ENCODE data around the gene ADCY9. TPM values are rescaled to one million over a fixed set of nuclear protein-coding genes. Genes with fewer than 3 reads are reported as not detected.

The ADCY9 gene
- total and polyA plus RNA-seq, 2 experiments from 2014 or later, result 2.2 to 18.3 TPM

DNA sequence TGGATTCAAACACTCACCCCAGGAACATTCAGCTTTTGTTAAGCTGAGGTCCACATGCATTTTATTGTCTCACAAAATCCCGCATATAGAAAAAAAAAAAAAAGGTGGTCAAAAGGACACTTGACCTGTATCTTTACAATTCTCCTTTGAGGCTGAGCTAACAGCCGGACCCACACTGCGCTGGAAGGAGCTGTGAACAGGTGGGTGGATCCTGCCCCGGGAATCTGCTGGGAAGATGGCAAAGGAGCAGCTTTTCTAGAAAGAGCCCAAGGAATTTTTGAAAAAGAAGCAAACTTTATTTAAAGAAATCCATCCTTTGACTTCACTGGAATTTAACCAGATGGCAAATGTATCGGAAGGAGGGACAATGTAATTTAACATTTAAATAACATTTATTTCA, 108.1 kb downstream of the ADCY9 start:
- H3K27ac Mint-ChIP-seq, result peak overlapping the region; percentile 66; the same call in 1 of the 2 replicates
- DNase-seq (ENCODE audit: low spot score) (no peak), ATAC-seq (no peak)
- no peak overlapping the region for H3K4me3 Mint-ChIP-seq
- peak overlapping the region; percentile 50; the same call in 1 of the 2 replicates for H3K27ac ChIP-seq (ENCODE audit: low read depth)
- TF ChIP-seq, protein P1, sequence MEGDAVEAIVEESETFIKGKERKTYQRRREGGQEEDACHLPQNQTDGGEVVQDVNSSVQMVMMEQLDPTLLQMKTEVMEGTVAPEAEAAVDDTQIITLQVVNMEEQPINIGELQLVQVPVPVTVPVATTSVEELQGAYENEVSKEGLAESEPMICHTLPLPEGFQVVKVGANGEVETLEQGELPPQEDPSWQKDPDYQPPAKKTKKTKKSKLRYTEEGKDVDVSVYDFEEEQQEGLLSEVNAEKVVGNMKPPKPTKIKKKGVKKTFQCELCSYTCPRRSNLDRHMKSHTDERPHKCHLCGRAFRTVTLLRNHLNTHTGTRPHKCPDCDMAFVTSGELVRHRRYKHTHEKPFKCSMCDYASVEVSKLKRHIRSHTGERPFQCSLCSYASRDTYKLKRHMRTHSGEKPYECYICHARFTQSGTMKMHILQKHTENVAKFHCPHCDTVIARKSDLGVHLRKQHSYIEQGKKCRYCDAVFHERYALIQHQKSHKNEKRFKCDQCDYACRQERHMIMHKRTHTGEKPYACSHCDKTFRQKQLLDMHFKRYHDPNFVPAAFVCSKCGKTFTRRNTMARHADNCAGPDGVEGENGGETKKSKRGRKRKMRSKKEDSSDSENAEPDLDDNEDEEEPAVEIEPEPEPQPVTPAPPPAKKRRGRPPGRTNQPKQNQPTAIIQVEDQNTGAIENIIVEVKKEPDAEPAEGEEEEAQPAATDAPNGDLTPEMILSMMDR (conservative IDR thresholded peaks at IDR 0.05; ENCODE audit: low read depth in 2 of 2), result no peak
- peak; percentile 23; the same call in 1 of the 2 replicates for TF ChIP-seq NANOG (IDR thresholded peaks at IDR 0.05; ENCODE audit: borderline replicate concordance)
- peaks cover 4% of the 10 kb centered on the region for H3K27me3 Mint-ChIP-seq (ENCODE audit: insufficient read depth, low read depth, poor library complexity)
- H3K4me3 ChIP-seq, result 0 out of 2 replicates have a peak overlapping the region, but pooled peaks have one; percentile 5
- H3K36me3 Mint-ChIP-seq (ENCODE audit: low read depth), result no peaks in the 10 kb centered on the region; the same call in 2 of the 3 replicates
- H4K20me1 ChIP-seq (replicated peaks; ENCODE audit: insufficient read depth), result no peaks in the 10 kb centered on the region
- no peaks in the 10 kb centered on the region; the same call in 1 of the 2 replicates for H3F3A ChIP-seq (replicated peaks; ENCODE audit: low read depth)
- H3K79me2 ChIP-seq (replicated peaks; ENCODE audit: insufficient read depth), result no peaks in the 10 kb centered on the region
- no peaks in the 10 kb centered on the region for H3K27me3 ChIP-seq (ENCODE audit: insufficient read depth)
- H3K9me2 ChIP-seq (ENCODE audit: insufficient read depth), result no peaks in the 10 kb centered on the region
- H3K9me3 Mint-ChIP-seq, result no peaks in the 10 kb centered on the region
- H3K36me3 ChIP-seq (ENCODE audit: insufficient read depth), result no peaks in the 10 kb centered on the region
- H3K4me2 ChIP-seq, result peak overlapping the region; percentile 40; the same call in 1 of the 2 replicates
- peaks cover 46% of the 10 kb centered on the region for H3K4me1 ChIP-seq (ENCODE audit: insufficient read depth)
- H3K4me1 Mint-ChIP-seq, result peaks cover 45% of the 10 kb centered on the region
- H2AFZ ChIP-seq, result no peak overlapping the region

- ATAC-seq (no peak), DNase-seq (ENCODE audit: low spot score) (no peak)
- H3K36me3 ChIP-seq (ENCODE audit: insufficient read depth), result no peaks in the 10 kb centered on the region
- H3K4me3 ChIP-seq, result no peak overlapping the region
- Mint-ChIP-seq H3K27ac (0 out of 2 replicates have a peak overlapping the region, but pooled peaks have one; percentile 39), H3K4me3 (no peak overlapping the region), H3K4me1 (peaks cover 34% of the 10 kb centered on the region), H3K36me3 (ENCODE audit: low read depth) (no peaks in the 10 kb centered on the region; the same call in 2 of the 3 replicates), H3K9me3 (no peaks in the 10 kb centered on the region), H3K27me3 (ENCODE audit: insufficient read depth, low read depth, poor library complexity) (peaks cover 4% of the 10 kb centered on the region)
- no peak overlapping the region for H2AFZ ChIP-seq
- no peaks in the 10 kb centered on the region for H3K27me3 ChIP-seq (ENCODE audit: insufficient read depth)
- no peaks in the 10 kb centered on the region for H3F3A ChIP-seq (replicated peaks; ENCODE audit: low read depth)
- peaks cover 34% of the 10 kb centered on the region for H3K4me1 ChIP-seq (ENCODE audit: insufficient read depth)
- H3K79me2 ChIP-seq (replicated peaks; ENCODE audit: insufficient read depth), result peaks cover 3% of the 10 kb centered on the region; the same call in 1 of the 2 replicates
- H3K27ac ChIP-seq (ENCODE audit: low read depth), result no peak overlapping the region
- no peaks in the 10 kb centered on the region for H4K20me1 ChIP-seq (replicated peaks; ENCODE audit: insufficient read depth)
- no peak overlapping the region for H3K4me2 ChIP-seq
- H3K9me2 ChIP-seq (ENCODE audit: insufficient read depth), result no peaks in the 10 kb centered on the region
- TF ChIP-seq ZNF114 (CRISPR knock-in tag; IDR thresholded peaks at IDR 0.05) (no peak), CREB1 (CRISPR knock-in tag; IDR thresholded peaks at IDR 0.05; ENCODE audit: low read depth) (no peak), EZH2phosphoT487 (IDR thresholded peaks at IDR 0.05; ENCODE audit: unreplicated experiment) (no peak), NANOG (IDR thresholded peaks at IDR 0.05; ENCODE audit: borderline replicate concordance) (no peak), JUNB (IDR thresholded peaks at IDR 0.05; ENCODE audit: unreplicated experiment) (no peak), EZH2 (IDR thresholded peaks at IDR 0.05; ENCODE audit: low read depth, unreplicated experiment) (no peak), ETS1 (IDR thresholded peaks at IDR 0.05) (no peak)
- TF ChIP-seq, protein P2, sequence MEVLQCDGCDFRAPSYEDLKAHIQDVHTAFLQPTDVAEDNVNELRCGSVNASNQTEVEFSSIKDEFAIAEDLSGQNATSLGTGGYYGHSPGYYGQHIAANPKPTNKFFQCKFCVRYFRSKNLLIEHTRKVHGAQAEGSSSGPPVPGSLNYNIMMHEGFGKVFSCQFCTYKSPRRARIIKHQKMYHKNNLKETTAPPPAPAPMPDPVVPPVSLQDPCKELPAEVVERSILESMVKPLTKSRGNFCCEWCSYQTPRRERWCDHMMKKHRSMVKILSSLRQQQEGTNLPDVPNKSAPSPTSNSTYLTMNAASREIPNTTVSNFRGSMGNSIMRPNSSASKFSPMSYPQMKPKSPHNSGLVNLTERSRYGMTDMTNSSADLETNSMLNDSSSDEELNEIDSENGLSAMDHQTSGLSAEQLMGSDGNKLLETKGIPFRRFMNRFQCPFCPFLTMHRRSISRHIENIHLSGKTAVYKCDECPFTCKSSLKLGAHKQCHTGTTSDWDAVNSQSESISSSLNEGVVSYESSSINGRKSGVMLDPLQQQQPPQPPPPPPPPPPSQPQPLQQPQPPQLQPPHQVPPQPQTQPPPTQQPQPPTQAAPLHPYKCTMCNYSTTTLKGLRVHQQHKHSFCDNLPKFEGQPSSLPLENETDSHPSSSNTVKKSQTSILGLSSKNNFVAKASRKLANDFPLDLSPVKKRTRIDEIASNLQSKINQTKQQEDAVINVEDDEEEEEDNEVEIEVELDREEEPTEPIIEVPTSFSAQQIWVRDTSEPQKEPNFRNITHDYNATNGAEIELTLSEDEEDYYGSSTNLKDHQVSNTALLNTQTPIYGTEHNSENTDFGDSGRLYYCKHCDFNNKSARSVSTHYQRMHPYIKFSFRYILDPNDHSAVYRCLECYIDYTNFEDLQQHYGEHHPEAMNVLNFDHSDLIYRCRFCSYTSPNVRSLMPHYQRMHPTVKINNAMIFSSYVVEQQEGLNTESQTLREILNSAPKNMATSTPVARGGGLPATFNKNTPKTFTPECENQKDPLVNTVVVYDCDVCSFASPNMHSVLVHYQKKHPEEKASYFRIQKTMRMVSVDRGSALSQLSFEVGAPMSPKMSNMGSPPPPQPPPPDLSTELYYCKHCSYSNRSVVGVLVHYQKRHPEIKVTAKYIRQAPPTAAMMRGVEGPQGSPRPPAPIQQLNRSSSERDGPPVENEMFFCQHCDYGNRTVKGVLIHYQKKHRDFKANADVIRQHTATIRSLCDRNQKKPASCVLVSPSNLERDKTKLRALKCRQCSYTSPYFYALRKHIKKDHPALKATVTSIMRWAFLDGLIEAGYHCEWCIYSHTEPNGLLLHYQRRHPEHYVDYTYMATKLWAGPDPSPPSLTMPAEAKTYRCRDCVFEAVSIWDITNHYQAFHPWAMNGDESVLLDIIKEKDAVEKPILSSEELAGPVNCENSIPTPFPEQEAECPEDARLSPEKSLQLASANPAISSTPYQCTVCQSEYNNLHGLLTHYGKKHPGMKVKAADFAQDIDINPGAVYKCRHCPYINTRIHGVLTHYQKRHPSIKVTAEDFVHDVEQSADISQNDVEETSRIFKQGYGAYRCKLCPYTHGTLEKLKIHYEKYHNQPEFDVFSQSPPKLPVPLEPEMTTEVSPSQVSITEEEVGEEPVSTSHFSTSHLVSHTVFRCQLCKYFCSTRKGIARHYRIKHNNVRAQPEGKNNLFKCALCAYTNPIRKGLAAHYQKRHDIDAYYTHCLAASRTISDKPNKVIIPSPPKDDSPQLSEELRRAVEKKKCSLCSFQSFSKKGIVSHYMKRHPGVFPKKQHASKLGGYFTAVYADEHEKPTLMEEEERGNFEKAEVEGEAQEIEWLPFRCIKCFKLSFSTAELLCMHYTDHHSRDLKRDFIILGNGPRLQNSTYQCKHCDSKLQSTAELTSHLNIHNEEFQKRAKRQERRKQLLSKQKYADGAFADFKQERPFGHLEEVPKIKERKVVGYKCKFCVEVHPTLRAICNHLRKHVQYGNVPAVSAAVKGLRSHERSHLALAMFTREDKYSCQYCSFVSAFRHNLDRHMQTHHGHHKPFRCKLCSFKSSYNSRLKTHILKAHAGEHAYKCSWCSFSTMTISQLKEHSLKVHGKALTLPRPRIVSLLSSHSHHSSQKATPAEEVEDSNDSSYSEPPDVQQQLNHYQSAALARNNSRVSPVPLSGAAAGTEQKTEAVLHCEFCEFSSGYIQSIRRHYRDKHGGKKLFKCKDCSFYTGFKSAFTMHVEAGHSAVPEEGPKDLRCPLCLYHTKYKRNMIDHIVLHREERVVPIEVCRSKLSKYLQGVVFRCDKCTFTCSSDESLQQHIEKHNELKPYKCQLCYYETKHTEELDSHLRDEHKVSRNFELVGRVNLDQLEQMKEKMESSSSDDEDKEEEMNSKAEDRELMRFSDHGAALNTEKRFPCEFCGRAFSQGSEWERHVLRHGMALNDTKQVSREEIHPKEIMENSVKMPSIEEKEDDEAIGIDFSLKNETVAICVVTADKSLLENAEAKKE (CRISPR knock-in tag; IDR thresholded peaks at IDR 0.05), result no peak
- TF ChIP-seq, protein P1 (conservative IDR thresholded peaks at IDR 0.05; ENCODE audit: low read depth in 2 of 2), result no peak
Observed at GRCh38 chr16:4006397-4006999, 109.7 kb downstream of the ADCY9 start.

Data from GM23338 (cell line).